HepG2 (cell line): ENCODE results near the gene SMIM13. TPM values are rescaled to one million over a fixed set of nuclear protein-coding genes. Genes with fewer than 3 reads are reported as not detected.

ENCODE experiments used
- AHDC1 ChIP-seq: sonication (generic); formaldehyde crosslinking; IDR thresholded peaks from 2 replicates; pipeline ENCODE4 v1.5.1; 2020; ENCODE audit warnings: mild to moderate bottlenecking, missing genetic modification reagents, borderline replicate concordance
- ARNT ChIP-seq: fragments of 450-650 bp; IDR thresholded peaks from 2 replicates; pipeline ENCODE4 v1.6.1; 2017
- HOXA5 ChIP-seq: sonication (generic); formaldehyde crosslinking; IDR thresholded peaks from 2 replicates; pipeline ENCODE4 v1.4.0; 2020; ENCODE audit warnings: missing genetic modification reagents
- KLF6 ChIP-seq: IDR thresholded peaks from 2 replicates; pipeline ENCODE4 v1.8.0; 2016; ENCODE audit warnings: missing biosample characterization, missing genetic modification reagents
- MAX ChIP-seq: IDR thresholded peaks from 2 replicates; pipeline ENCODE4 v1.6.1; 2012; ENCODE audit warnings: inconsistent platforms
- MED1 ChIP-seq: sonication (generic); formaldehyde crosslinking; IDR thresholded peaks from 2 replicates; pipeline ENCODE4 v1.4.0; 2020; ENCODE audit warnings: missing genetic modification reagents
- MED13 ChIP-seq: sonication (generic); formaldehyde crosslinking; IDR thresholded peaks from 2 replicates; pipeline ENCODE4 v1.5.0; 2020; ENCODE audit warnings: missing genetic modification reagents
- MLLT10 ChIP-seq: sonication (generic); formaldehyde crosslinking; IDR thresholded peaks from 2 replicates; pipeline ENCODE4 v1.4.0; 2020; ENCODE audit warnings: missing genetic modification reagents
- NFIC ChIP-seq: IDR thresholded peaks from 2 replicates; pipeline ENCODE4 v1.6.1; 2012; ENCODE audit warnings: mild to moderate bottlenecking, low read length, inconsistent platforms
- REL ChIP-seq: sonication (generic); formaldehyde crosslinking; conservative IDR thresholded peaks from 2 replicates; pipeline ENCODE4 v1.8.0; 2022; ENCODE audit warnings: mild to moderate bottlenecking, missing genetic modification reagents, moderate library complexity
- SOX13 ChIP-seq, 3 experiments: fragments of 450-650 bp in 1 of 3; sonication (generic) in 1 of 3; formaldehyde crosslinking in 1 of 3; IDR thresholded peaks in 2 of 3; conservative IDR thresholded peaks in 1 of 3; 2 replicates each; pipeline versions ENCODE4 v1.5.0 to v1.6.1; 2016 to 2020; ENCODE audit warnings: antibody characterized with exemption in 1 of 3, mild to moderate bottlenecking in 1 of 3, missing compliant biosample characterization in 1 of 3, missing genetic modification reagents in 1 of 3, moderate library complexity in 1 of 3
- TFAP4 ChIP-seq: sonication (generic); IDR thresholded peaks from 2 replicates; pipeline ENCODE4 v1.6.1; 2016; ENCODE audit warnings: low read depth, borderline replicate concordance
- YY1 ChIP-seq: IDR thresholded peaks from 2 replicates; pipeline ENCODE4 v1.6.1; 2011; ENCODE audit warnings: low read length, low read depth, moderate library complexity, mild to moderate bottlenecking; ENCODE audit not compliant: insufficient read depth, insufficient replicate concordance
- ZBTB33 ChIP-seq: sonication (generic); formaldehyde crosslinking; IDR thresholded peaks from 2 replicates; pipeline ENCODE4 v1.4.0; 2020; ENCODE audit warnings: missing genetic modification reagents
- ZEB1 ChIP-seq: IDR thresholded peaks from 2 replicates; pipeline ENCODE4 v1.6.1; 2012; ENCODE audit warnings: mild to moderate bottlenecking, low read depth, inconsistent platforms; ENCODE audit not compliant: insufficient replicate concordance
- ZNF331 ChIP-seq: sonication (generic); formaldehyde crosslinking; IDR thresholded peaks from 2 replicates; pipeline ENCODE4 v1.4.0; 2020; ENCODE audit warnings: missing genetic modification reagents
- ZNF510 ChIP-seq: sonication (generic); formaldehyde crosslinking; IDR thresholded peaks from 2 replicates; pipeline ENCODE4 v1.4.0; 2020; ENCODE audit warnings: low read depth, mild to moderate bottlenecking, missing genetic modification reagents
- ZNF670 ChIP-seq: sonication (generic); formaldehyde crosslinking; IDR thresholded peaks from 2 replicates; pipeline ENCODE4 v1.8.0; 2022; ENCODE audit warnings: mild to moderate bottlenecking, missing genetic modification reagents, borderline replicate concordance
- ZNF678 ChIP-seq: sonication (generic); formaldehyde crosslinking; IDR thresholded peaks from 2 replicates; pipeline ENCODE4 v1.4.0; 2020; ENCODE audit warnings: mild to moderate bottlenecking, missing genetic modification reagents
- ZSCAN31 ChIP-seq: sonication (generic); formaldehyde crosslinking; IDR thresholded peaks from 2 replicates; pipeline ENCODE4 v1.5.0; 2020; ENCODE audit warnings: low read depth, mild to moderate bottlenecking, missing genetic modification reagents
- ZUFSP ChIP-seq: sonication (generic); formaldehyde crosslinking; IDR thresholded peaks from 2 replicates; pipeline ENCODE4 v1.9.0; 2021; ENCODE audit warnings: missing genetic modification reagents, mild to moderate bottlenecking, borderline replicate concordance
- polyA plus RNA-seq, 8 experiments: library from polyadenylated mRNA; depleted of rRNA in 3 of 8; stranded (reverse) in 7 of 8; unstranded in 1 of 8; fragments of >200 nt; fragmentation: Illumina TruSeq in 4 of 8; extraction: Trizol in 4 of 8; gene quantifications; 2 replicates each; pipeline versions ENCODE4 v1.2.1 to v1.2.3, GENCODE V29; 2011 to 2016; ENCODE audit warnings: low read depth in 4 of 8, missing spikeins in 1 of 8, mixed read lengths in 1 of 8; ENCODE audit not compliant: insufficient read depth in 1 of 8
- total RNA-seq, 5 experiments: library from RNA; depleted of rRNA; stranded (reverse); fragments of >200 nt; fragmentation: Illumina TruSeq; extraction: Trizol; gene quantifications; 2 replicates each; pipeline ENCODE4 v1.2.3, GENCODE V29; 2016; ENCODE audit warnings: low read depth in 1 of 5

SMIM13 gene
- total and polyA plus RNA-seq, 2 of the 13 experiments (the other 11 are each of a cell fraction or from before 2014, with no cell fraction given), result 2.7 to 10.2 TPM

- no peak for TF ChIP-seq AHDC1
- TF ChIP-seq TFAP4, result no peak
- no peak for TF ChIP-seq YY1
- no peak for TF ChIP-seq ARNT
- no peak for TF ChIP-seq MED13 (CRISPR knock-in tag)
- TF ChIP-seq REL, result no peak
- TF ChIP-seq ZNF510 (CRISPR knock-in tag), result no peak
- TF ChIP-seq KLF6 (CRISPR knock-in tag), result no peak
- TF ChIP-seq ZNF670 (CRISPR knock-in tag), result no peak
- TF ChIP-seq NFIC, result 0 out of 2 replicates have a peak, but pooled peaks have one; percentile 31
- no peak for TF ChIP-seq ZBTB33 (CRISPR knock-in tag)
- no peak; the same call in 1 of the 2 replicates for TF ChIP-seq MAX
- TF ChIP-seq ZNF331 (CRISPR knock-in tag), result peak; percentile 75; the same call in 1 of the 2 replicates
- no peak; the same call in 1 of the 2 replicates for TF ChIP-seq SOX13 (IDR thresholded peaks at IDR 0.05)
- peak in 1 of 2 experiments; percentile 76; a peak in 2 of 4 replicates for TF ChIP-seq SOX13 (CRISPR knock-in tag; conservative IDR thresholded peaks at IDR 0.05 in 1 of 2, IDR thresholded peaks at IDR 0.05 in 1 of 2)
- TF ChIP-seq MLLT10 (CRISPR knock-in tag), result no peak
- no peak; the same call in 1 of the 2 replicates for TF ChIP-seq MED1 (CRISPR knock-in tag)
- TF ChIP-seq ZSCAN31 (CRISPR knock-in tag), result no peak
- no peak for TF ChIP-seq ZNF678 (CRISPR knock-in tag)
- no peak for TF ChIP-seq ZUFSP (CRISPR knock-in tag)
- peak; percentile 52 for TF ChIP-seq ZEB1
- no peak for TF ChIP-seq HOXA5
Observed at GRCh38 chr6:11067348-11067747, 26.3 kb upstream of the SMIM13 start (continued).
